ENCODE data around the gene DNAJC1.

- no peak for TF ChIP-seq CTCF (IDR thresholded peaks at IDR 0.05; ENCODE audit: low read length)
- TF ChIP-seq EZH2 (IDR thresholded peaks at IDR 0.05; ENCODE audit: borderline replicate concordance, low read length), result no peak
Measured at GRCh38 chr10:21791276-21791675, 212.3 kb downstream of the DNAJC1 start.
